HepG2 (cell line): ENCODE data around the gene RNF113A.
A peak's percentile ranks its signal among the peaks of the same experiment; 100 is the strongest.

Source experiments
- ATF2 ChIP-seq: sonication (generic); formaldehyde crosslinking; IDR thresholded peaks from 2 replicates; pipeline ENCODE4 v1.4.0; 2020; ENCODE audit warnings: missing genetic modification reagents
- CBX2 ChIP-seq, 2 experiments: fragments of 200-600 bp in 1 of 2; sonication (generic); formaldehyde crosslinking in 1 of 2; IDR thresholded peaks; 2 replicates each; pipeline versions ENCODE4 v1.7.0 to v1.8.1; 2018 to 2022; ENCODE audit warnings: low read depth in 2 of 2, low read length in 1 of 2, mild to moderate bottlenecking in 1 of 2, missing genetic modification reagents in 1 of 2
- CEBPB ChIP-seq: IDR thresholded peaks from 2 replicates; pipeline ENCODE4 v1.6.1; 2011; ENCODE audit warnings: low read depth, low read length, improper control_type of control experiment, borderline replicate concordance
- IRX3 ChIP-seq: sonication (generic); formaldehyde crosslinking; IDR thresholded peaks from 2 replicates; pipeline ENCODE4 v1.8.1; 2023; ENCODE audit warnings: mild to moderate bottlenecking, low read depth, missing genetic modification reagents, borderline replicate concordance
- LBX2 ChIP-seq: sonication (generic); formaldehyde crosslinking; IDR thresholded peaks from 2 replicates; pipeline ENCODE4 v1.5.0; 2020; ENCODE audit warnings: missing genetic modification reagents, mild to moderate bottlenecking, borderline replicate concordance
- MATR3 ChIP-seq: sonication (generic); formaldehyde crosslinking; IDR thresholded peaks from 2 replicates; pipeline ENCODE4 v1.4.0; 2020; ENCODE audit warnings: missing genetic modification reagents
- MBNL3 ChIP-seq: fragments of 250-450 bp; sonication (Bioruptor Pico); conservative IDR thresholded peaks from 2 replicates; pipeline ENCODE4 v1.8.0; 2022; ENCODE audit warnings: mild to moderate bottlenecking, inconsistent platforms
- POLR2G ChIP-seq: fragments of 200-400 bp; formaldehyde crosslinking; IDR thresholded peaks from 2 replicates; pipeline ENCODE4 v1.6.1; 2018; ENCODE audit warnings: mild to moderate bottlenecking, low read depth, low read length, moderate library complexity
- SMC3 ChIP-seq: IDR thresholded peaks from 2 replicates; pipeline ENCODE4 v1.6.1; 2011; ENCODE audit warnings: low read length, improper control_type of control experiment
- SP1 ChIP-seq, 2 experiments: fragments of 450-650 bp in 1 of 2; sonication (generic) in 1 of 2; formaldehyde crosslinking in 1 of 2; IDR thresholded peaks; 2 replicates each; pipeline versions ENCODE4 v1.4.0 to v1.6.1; 2016 to 2020; ENCODE audit warnings: missing genetic modification reagents in 1 of 2
- TP53 ChIP-seq: sonication (generic); formaldehyde crosslinking; conservative IDR thresholded peaks from 2 replicates; pipeline ENCODE4 v1.4.0; 2020; ENCODE audit warnings: missing genetic modification reagents
- TF ChIP-seq, protein P1 (sequence below): sonication (generic); formaldehyde crosslinking; IDR thresholded peaks from 2 replicates; pipeline ENCODE4 v1.5.0; 2020; ENCODE audit warnings: mild to moderate bottlenecking, missing genetic modification reagents, moderate library complexity
- TF ChIP-seq, protein P2 (sequence below): IDR thresholded peaks from 2 replicates; pipeline ENCODE4 v1.6.1; 2016; ENCODE audit warnings: low read depth, control low read depth

GRCh38 chrX:119871599-119872395 lies at the start of gene RNF113A, which contains the start of gene NDUFA1:
- TF ChIP-seq MBNL3 (CRISPR knock-in tag) (no peak), IRX3 (0 out of 2 replicates have a peak, but pooled peaks have one; percentile 43), SP1 (IDR thresholded peaks at IDR 0.05) (no peak), SP1 (CRISPR knock-in tag; IDR thresholded peaks at IDR 0.05) (no peak), CEBPB (peak; percentile 62; the same call in 1 of the 2 replicates), CBX2 (IDR thresholded peaks at IDR 0.05; ENCODE audit: low read depth, low read length) (no peak), CBX2 (CRISPR knock-in tag; IDR thresholded peaks at IDR 0.05; ENCODE audit: low read depth) (no peak), POLR2G (peak; percentile 90), SMC3 (no peak), TP53 (CRISPR knock-in tag) (peak; percentile 77; the same call in 1 of the 2 replicates), ATF2 (no peak), MATR3 (no peak), LBX2 (CRISPR knock-in tag) (peak; percentile 36; the same call in 1 of the 2 replicates)
- TF ChIP-seq, protein P1, sequence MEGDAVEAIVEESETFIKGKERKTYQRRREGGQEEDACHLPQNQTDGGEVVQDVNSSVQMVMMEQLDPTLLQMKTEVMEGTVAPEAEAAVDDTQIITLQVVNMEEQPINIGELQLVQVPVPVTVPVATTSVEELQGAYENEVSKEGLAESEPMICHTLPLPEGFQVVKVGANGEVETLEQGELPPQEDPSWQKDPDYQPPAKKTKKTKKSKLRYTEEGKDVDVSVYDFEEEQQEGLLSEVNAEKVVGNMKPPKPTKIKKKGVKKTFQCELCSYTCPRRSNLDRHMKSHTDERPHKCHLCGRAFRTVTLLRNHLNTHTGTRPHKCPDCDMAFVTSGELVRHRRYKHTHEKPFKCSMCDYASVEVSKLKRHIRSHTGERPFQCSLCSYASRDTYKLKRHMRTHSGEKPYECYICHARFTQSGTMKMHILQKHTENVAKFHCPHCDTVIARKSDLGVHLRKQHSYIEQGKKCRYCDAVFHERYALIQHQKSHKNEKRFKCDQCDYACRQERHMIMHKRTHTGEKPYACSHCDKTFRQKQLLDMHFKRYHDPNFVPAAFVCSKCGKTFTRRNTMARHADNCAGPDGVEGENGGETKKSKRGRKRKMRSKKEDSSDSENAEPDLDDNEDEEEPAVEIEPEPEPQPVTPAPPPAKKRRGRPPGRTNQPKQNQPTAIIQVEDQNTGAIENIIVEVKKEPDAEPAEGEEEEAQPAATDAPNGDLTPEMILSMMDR (CRISPR knock-in tag) = no peak
- TF ChIP-seq, protein P2, sequence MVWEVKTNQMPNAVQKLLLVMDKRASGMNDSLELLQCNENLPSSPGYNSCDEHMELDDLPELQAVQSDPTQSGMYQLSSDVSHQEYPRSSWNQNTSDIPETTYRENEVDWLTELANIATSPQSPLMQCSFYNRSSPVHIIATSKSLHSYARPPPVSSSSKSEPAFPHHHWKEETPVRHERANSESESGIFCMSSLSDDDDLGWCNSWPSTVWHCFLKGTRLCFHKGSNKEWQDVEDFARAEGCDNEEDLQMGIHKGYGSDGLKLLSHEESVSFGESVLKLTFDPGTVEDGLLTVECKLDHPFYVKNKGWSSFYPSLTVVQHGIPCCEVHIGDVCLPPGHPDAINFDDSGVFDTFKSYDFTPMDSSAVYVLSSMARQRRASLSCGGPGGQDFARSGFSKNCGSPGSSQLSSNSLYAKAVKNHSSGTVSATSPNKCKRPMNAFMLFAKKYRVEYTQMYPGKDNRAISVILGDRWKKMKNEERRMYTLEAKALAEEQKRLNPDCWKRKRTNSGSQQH (CRISPR knock-in tag) = no peak
